ENCODE data around the gene KANSL3. TPM values are rescaled to one million over a fixed set of nuclear protein-coding genes. Genes with fewer than 3 reads are reported as not detected.
"Not testable (repeated sequence)": the region's sequence is repeated elsewhere in the genome, so short reads cannot be mapped to it uniquely, and the experiment has no call there.

Gene KANSL3
- total and polyA plus RNA-seq, 2 donors, result 34.7 to 44.4 TPM

DNA sequence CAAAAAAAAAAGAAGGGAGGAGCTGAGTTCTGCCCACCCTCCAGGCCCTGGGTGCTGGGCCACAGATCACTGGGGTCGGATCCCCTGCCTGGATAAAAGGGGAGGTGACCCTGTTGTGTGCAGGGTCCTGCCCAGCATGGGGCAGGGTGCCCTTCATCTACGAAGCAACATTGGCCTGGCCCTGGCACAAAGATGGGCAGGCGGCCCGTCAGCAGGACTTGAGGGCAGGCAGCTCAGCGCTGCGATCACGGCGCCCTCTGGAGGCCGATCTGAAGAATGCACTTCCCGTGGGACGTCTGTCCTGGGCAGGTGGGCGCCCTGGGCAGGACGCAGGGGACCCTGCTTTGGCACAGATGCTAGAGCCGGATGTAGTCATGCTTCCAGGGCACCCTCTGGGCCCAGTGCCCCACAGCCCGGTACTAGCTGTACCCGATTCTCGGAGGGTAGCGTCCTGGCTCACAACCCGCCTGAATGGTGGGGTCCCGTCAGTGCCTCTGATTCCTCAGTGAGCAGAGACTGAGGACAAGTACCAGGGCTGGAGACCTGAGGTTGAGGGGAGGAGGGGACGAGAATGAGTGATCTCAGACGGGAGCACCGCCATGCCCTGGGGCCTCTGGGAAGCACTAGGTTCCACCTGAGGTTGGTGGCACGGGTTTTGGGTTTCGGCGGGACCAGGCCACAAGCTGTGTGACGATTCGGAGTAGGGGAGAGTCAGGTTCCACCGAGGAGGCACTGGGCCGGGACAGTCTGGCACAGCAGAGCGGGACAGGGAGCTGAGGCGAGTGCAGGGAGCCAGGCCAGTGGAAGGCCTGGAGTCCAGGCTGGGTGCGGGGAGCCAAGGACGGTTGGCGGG, 83.6 kb downstream of the KANSL3 start:
- Histone ChIP-seq H3K36me3 (ENCODE audit: insufficient read depth) (peaks cover 3% of the 10 kb centered on the region), H3K27ac (ENCODE audit: low read depth) (no peak overlapping the region), H3K4me3 (ENCODE audit: low read depth, low read length) (no peak overlapping the region), H3K4me1 (ENCODE audit: insufficient read depth) (no peaks in the 10 kb centered on the region)
- no peak for DNase-seq (ENCODE audit: extremely low spot score)
- 36% methylated on average over 35 of the region's 35 CpGs for WGBS

DNA sequence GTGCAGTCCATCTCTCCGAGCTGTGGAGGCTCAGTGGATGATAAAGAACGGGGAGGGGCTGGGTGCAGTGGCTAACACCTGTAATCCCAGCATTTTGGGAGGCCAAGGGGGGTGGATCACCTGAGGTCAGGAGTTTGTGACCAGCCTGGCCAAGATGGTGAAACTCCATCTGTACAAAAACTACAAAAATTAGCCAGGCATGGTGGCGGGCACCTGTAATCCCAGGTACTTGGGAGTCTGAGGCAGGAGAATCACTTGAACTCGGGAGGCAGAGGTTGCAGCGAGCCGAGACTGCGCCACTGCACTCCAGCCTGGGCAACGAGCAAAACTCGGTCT, 84.2 kb downstream of the KANSL3 start:
- H3K27ac ChIP-seq (ENCODE audit: low read depth); H3K4me3 ChIP-seq (ENCODE audit: low read depth, low read length); DNase-seq (ENCODE audit: extremely low spot score); H3K36me3 ChIP-seq (ENCODE audit: insufficient read depth); H3K4me1 ChIP-seq (ENCODE audit: insufficient read depth): not testable (repeated sequence)
- 45% methylated on average over 9 of the region's 9 CpGs for WGBS

DNA sequence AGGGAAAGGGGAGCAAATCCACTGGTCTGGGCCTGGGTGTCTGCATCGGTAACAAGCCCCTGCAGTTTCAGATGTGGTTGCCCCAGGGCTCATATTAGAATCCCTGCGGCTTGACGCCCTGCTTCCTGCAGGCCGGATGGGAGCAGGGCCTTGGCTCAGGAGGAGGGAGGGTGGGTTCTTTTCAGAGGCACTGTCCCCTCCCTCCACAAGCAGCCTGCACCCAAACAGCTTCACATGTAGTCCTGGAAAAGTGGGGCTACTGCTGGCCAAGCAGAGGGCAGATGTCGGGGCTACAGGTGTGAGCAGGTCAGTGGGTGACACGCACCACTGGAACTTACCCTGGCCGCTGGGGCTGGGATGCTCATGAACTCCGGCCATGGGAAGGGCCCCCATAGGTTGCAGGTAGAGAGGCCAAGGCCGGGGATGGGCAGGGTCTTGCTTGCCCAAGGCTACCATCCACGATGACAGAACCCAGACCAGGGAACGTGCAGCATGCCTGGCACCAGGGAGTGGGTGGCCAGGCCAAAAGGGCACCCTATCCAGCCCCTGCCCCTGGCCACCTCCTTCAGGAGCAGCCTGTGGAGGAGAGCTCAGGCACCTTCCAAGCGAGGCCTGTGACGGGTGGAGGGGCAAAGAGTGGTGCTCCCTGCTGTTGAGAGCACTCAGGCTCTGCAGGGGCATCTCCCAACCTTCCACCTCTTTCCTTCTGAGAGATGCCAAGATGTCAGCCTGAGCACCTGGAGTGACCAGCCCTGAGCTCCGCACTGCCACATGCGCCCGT, 84.7 kb downstream of the KANSL3 start:
- no peaks in the 10 kb centered on the region for H3K4me1 ChIP-seq (ENCODE audit: insufficient read depth)
- H3K36me3 ChIP-seq (ENCODE audit: insufficient read depth), result peaks cover 3% of the 10 kb centered on the region
- H3K27ac ChIP-seq (ENCODE audit: low read depth), result no peak overlapping the region
- WGBS, result 90% methylated on average over 16 of the region's 16 CpGs
- DNase-seq (ENCODE audit: extremely low spot score), result no peak
- H3K4me3 ChIP-seq (ENCODE audit: low read depth, low read length), result no peak overlapping the region

DNA sequence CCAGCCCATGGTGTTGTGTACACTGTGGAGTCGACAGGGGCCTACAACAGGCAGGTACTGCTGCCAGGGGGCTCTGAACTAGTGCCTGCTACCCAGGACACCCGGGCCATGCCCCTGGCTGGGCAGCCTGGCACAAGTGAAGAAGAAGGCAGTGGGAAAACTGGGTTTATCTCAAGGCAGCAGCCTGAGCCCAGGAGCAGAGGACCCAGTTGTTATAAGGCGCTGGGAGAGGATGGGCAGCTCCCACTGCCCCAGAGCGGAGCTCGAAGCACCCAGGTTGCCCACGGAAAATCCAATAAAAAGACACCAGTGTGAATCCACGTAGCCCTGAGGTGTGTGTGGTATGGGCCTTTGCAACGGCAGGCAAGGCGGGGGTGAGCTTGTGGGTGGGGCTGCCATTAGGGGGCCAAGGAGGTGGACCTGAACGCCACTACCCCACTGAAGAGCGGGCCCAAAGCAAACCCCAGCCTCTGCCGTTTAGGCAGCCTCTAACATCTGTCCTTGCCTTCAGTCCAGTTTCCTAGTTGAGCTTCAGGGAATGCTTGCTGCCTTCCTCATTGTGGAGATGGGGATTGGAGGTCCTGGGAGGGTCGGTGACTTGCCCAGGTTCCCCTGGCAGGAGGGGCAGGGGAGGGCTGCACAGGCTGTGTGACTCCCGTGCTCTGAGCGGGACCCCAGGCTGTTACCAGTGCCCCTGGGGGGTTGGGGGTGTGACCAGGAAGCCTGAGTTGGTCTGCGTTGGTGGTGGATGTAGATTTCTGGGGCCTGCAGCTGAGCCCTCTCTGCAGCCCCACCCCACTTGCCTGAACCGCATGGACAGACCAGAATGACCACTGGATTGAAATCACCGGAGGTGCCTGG, 85.6 kb downstream of the KANSL3 start:
- H3K4me1 ChIP-seq (ENCODE audit: insufficient read depth), result no peaks in the 10 kb centered on the region
- WGBS, result 82% methylated on average over 18 of the region's 18 CpGs
- H3K36me3 ChIP-seq (ENCODE audit: insufficient read depth), result peaks cover 3% of the 10 kb centered on the region

DNA sequence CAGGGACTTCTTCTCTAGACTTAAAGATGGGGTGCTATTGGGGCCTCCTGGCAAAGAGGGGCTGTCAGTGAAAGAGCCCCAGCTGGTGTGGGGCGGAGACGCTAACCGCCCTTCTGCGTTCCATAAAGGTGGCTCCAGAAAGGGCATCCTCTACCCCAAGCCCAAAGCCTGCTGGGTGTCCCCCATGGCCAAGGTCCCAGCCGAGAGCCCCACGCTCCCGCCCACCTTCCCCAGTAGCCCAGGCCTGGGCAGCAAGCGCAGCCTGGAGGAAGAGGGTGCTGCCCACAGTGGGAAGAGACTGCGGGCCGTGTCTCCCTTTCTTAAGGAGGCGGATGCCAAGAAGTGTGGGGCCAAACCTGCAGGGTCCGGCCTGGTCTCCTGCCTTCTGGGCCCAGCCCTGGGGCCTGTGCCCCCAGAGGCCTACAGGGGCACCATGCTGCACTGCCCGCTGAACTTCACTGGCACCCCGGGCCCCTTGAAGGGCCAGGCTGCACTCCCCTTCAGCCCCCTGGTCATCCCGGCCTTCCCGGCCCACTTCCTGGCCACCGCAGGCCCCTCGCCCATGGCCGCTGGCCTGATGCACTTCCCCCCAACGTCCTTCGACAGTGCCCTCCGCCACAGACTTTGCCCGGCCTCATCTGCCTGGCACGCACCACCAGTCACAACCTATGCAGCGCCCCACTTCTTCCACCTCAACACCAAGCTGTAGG, 86.4 kb downstream of the KANSL3 start:
- Histone ChIP-seq H3K4me3 (ENCODE audit: low read depth, low read length) (no peak overlapping the region), H3K4me1 (ENCODE audit: insufficient read depth) (no peaks in the 10 kb centered on the region), H3K36me3 (ENCODE audit: insufficient read depth) (peaks cover 5% of the 10 kb centered on the region), H3K27ac (ENCODE audit: low read depth) (no peak overlapping the region)
- WGBS, result 94% methylated on average over 25 of the region's 25 CpGs
- no peak for DNase-seq (ENCODE audit: extremely low spot score)

More for the DNA sequence above, 85.6 kb downstream of the KANSL3 start:
- no peak overlapping the region for H3K4me3 ChIP-seq (ENCODE audit: low read depth, low read length)
- no peak for DNase-seq (ENCODE audit: extremely low spot score)
- no peak overlapping the region for H3K27ac ChIP-seq (ENCODE audit: low read depth)

GRCh38 chr2:96550787-96551604, 87.1 kb downstream of the KANSL3 start:
- Histone ChIP-seq H3K4me1 (ENCODE audit: insufficient read depth) (no peaks in the 10 kb centered on the region), H3K36me3 (ENCODE audit: insufficient read depth) (peaks cover 5% of the 10 kb centered on the region), H3K4me3 (ENCODE audit: low read depth, low read length) (no peak overlapping the region), H3K27ac (ENCODE audit: low read depth) (no peak overlapping the region)
- 93% methylated on average over 14 of the region's 14 CpGs for WGBS
- DNase-seq (ENCODE audit: extremely low spot score), result no peak

GRCh38 chr2:96549967-96550786, 87.9 kb downstream of the KANSL3 start:
- H3K27ac ChIP-seq (ENCODE audit: low read depth), result no peak overlapping the region
- no peak for DNase-seq (ENCODE audit: extremely low spot score)
- 74% methylated on average over 61 of the region's 61 CpGs for WGBS
- no peak overlapping the region for H3K4me3 ChIP-seq (ENCODE audit: low read depth, low read length)
- H3K36me3 ChIP-seq (ENCODE audit: insufficient read depth), result peaks cover 5% of the 10 kb centered on the region
- H3K4me1 ChIP-seq (ENCODE audit: insufficient read depth), result no peaks in the 10 kb centered on the region

- Histone ChIP-seq H3K4me1 (ENCODE audit: insufficient read depth) (no peaks in the 10 kb centered on the region), H3K4me3 (ENCODE audit: low read depth, low read length) (no peak overlapping the region), H3K36me3 (ENCODE audit: insufficient read depth) (peaks cover 5% of the 10 kb centered on the region), H3K27ac (ENCODE audit: low read depth) (no peak overlapping the region)
- 85% methylated on average over 4 of the region's 4 CpGs for WGBS
- no peak for DNase-seq (ENCODE audit: extremely low spot score)
Measured at GRCh38 chr2:96549466-96549785, 88.7 kb downstream of the KANSL3 start.

DNA sequence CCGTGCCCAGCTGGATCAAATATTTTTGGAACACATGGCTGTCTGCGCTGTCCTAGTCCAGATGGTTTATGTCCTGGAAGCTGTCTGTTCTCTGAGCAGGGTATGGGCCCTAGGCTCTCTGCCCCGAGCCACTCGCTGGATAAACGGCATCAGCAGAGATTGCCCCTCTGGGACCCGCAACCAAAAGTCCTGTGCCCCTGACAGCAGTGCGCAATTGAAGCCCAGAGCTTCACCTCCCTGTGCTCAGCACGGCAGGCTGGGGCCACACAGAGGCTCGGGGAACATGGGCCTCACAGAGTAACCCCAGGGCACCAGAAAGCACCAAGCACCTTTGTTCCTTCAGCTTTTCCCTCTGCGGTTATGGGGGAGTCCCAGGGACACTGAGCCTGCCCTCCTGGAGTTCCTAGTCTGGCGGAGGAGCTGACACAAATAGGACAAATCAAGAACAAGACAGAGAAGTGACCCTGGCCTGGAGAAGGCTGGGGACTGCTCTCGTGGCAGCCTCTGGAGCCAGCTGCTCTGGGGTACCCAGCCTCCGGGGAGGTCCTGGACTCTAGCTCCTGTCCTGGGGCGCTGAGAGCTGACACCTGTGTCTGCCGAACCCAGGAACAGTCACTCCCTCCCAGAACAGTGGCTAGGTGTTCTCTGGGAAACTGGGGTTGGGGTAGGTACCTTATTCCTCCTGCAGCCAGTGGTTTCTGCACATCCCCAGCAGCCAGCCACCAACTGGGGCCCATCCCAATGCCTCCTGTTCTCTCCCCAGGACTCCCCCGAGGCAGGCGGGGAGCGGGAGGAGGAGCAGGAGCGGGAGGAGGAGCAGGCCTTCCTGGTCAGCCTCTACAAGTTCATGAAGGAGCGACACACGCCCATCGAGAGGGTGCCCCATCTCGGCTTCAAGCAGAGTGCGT, 89.3 kb downstream of the KANSL3 start:
- Histone ChIP-seq H3K4me1 (ENCODE audit: insufficient read depth) (no peaks in the 10 kb centered on the region), H3K27ac (ENCODE audit: low read depth) (no peak overlapping the region), H3K4me3 (ENCODE audit: low read depth, low read length) (no peak overlapping the region), H3K36me3 (ENCODE audit: insufficient read depth) (peaks cover 5% of the 10 kb centered on the region)
- WGBS, result 81% methylated on average over 24 of the region's 24 CpGs
- DNase-seq (ENCODE audit: extremely low spot score), result no peak

GRCh38 chr2:96547731-96548171, 90.4 kb downstream of the KANSL3 start:
- Histone ChIP-seq H3K36me3 (ENCODE audit: insufficient read depth) (peaks cover 5% of the 10 kb centered on the region), H3K4me1 (ENCODE audit: insufficient read depth) (no peaks in the 10 kb centered on the region), H3K27ac (ENCODE audit: low read depth) (no peak overlapping the region), H3K4me3 (ENCODE audit: low read depth, low read length) (no peak overlapping the region)
- 74% methylated on average over 6 of the region's 6 CpGs for WGBS
- DNase-seq (ENCODE audit: extremely low spot score), result no peak

- H3K36me3 ChIP-seq (ENCODE audit: insufficient read depth), result peaks cover 5% of the 10 kb centered on the region
- WGBS, result 92% methylated on average over 7 of the region's 7 CpGs
- DNase-seq (ENCODE audit: extremely low spot score), result no peak
- no peak overlapping the region for H3K4me3 ChIP-seq (ENCODE audit: low read depth, low read length)
- no peak overlapping the region for H3K27ac ChIP-seq (ENCODE audit: low read depth)
- no peaks in the 10 kb centered on the region for H3K4me1 ChIP-seq (ENCODE audit: insufficient read depth)
Measured at GRCh38 chr2:96547203-96547641, 90.9 kb downstream of the KANSL3 start.
